Activated naive CD4-positive, alpha-beta T cell treated with anti-CD3 and anti-CD28 coated beads for 36 hours (primary cell): ENCODE results near the gene ZFP69B. TPM values are rescaled to one million over a fixed set of nuclear protein-coding genes. Genes with fewer than 3 reads are reported as not detected.

Experiments used
- CTCF ChIA-PET: fragments of 350-600 bp; sonication (Branson Sonifier 250); formaldehyde crosslinking; loops from one replicate; lab custom pipeline; 2021; ENCODE audit warnings: antibody characterized with exemption; lab: Charles Lee
- DNase-seq: peaks from one replicate; pipeline ENCODE4 v3.0.0-alpha.2; 2020
- H3K27ac Mint-ChIP-seq: one replicate; pipeline ENCODE4 v1.8.0; 2021; ENCODE audit warnings: mild to moderate bottlenecking, mixed read lengths
- H3K27me3 Mint-ChIP-seq: one replicate; pipeline ENCODE4 v1.8.0; 2021; ENCODE audit warnings: low read depth, mixed read lengths
- H3K36me3 Mint-ChIP-seq: one replicate; pipeline ENCODE4 v1.8.0; 2021; ENCODE audit warnings: low read depth, mixed read lengths
- H3K4me1 Mint-ChIP-seq: one replicate; pipeline ENCODE4 v1.8.0; 2021; ENCODE audit warnings: low read depth, mixed read lengths
- H3K4me3 Mint-ChIP-seq: one replicate; pipeline ENCODE4 v1.8.0; 2021; ENCODE audit warnings: mild to moderate bottlenecking, moderate library complexity, mixed read lengths
- H3K9me3 Mint-ChIP-seq: one replicate; pipeline ENCODE4 v1.8.0; 2021; ENCODE audit warnings: mixed read lengths
- intact Hi-C: fragments of 100-400 bp; cut with micrococcal nuclease; formaldehyde crosslinking; loops from one replicate; pipeline ENCODE4 v1.15.1; 2023
- total RNA-seq, 2 experiments: library from RNA; stranded (reverse); gene quantifications; one replicate each; pipeline ENCODE4 v1.2.3, GENCODE V29; 2021

Gene ZFP69B
- total RNA-seq, 2 experiments from 2014 or later, result 11.2 to 11.3 TPM

DNA sequence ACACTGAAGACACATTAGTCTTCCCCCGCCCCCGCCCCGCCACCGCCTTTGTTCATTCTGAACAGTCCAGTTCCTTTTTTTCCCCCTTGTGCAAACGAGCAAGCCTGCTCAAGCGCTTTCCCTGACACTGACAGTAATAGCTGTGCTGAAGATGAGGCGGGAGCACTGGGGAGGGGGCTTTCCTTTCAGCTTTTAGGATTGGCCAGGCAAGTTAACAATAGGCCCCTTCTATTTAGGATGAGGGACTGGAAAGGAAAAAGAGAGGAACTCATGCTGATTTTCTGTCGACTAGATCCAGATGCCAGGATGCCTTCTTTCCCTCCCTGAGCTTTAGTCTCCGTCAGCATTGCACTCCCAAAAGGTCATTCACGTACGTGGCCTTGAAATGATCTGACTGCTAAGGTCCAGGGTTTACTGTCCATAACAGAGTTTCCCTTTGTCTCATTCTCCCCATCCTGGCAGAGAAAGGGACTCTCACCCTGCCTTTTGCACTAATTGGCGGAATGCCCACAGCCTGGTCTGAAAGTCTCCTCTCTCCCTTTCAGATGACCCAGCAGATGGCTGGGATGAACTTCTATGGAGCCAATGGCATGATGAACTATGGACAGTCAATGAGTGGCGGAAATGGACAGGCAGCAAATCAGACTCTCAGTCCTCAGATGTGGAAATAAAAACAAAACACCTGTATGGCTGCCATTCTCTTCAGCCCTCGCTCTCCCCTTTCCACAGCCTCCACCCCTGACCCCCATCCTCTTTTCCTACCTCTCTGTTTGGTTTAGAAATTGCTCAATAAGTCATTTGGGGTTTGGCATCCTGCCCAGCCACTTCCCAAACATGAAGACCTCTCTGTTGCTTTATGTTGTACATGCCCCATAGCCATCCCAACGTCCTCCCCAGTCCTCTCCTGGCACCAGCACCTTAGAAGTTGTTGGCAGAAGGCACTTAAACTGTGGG is 28.6 kb upstream of the ZFP69B start:
- H3K4me3 Mint-ChIP-seq, result no peak overlapping the region
- peaks cover 2% of the 10 kb centered on the region for H3K9me3 Mint-ChIP-seq
- peaks cover 80% of the 10 kb centered on the region for H3K36me3 Mint-ChIP-seq
- intact Hi-C loops, result no loop called here
- peak overlapping the region; percentile 59 for H3K27ac Mint-ChIP-seq
- peaks cover 15% of the 10 kb centered on the region for H3K4me1 Mint-ChIP-seq
- no peak for DNase-seq
- no peaks in the 10 kb centered on the region for H3K27me3 Mint-ChIP-seq
- CTCF ChIA-PET, result interaction anchor here (0.6 to 1.0 kb wide), 3 partner anchors 16 to 297 kb away, joined by 3 to 4 read pairs (median 4); no protein-coding TSS in a partner anchor

DNA sequence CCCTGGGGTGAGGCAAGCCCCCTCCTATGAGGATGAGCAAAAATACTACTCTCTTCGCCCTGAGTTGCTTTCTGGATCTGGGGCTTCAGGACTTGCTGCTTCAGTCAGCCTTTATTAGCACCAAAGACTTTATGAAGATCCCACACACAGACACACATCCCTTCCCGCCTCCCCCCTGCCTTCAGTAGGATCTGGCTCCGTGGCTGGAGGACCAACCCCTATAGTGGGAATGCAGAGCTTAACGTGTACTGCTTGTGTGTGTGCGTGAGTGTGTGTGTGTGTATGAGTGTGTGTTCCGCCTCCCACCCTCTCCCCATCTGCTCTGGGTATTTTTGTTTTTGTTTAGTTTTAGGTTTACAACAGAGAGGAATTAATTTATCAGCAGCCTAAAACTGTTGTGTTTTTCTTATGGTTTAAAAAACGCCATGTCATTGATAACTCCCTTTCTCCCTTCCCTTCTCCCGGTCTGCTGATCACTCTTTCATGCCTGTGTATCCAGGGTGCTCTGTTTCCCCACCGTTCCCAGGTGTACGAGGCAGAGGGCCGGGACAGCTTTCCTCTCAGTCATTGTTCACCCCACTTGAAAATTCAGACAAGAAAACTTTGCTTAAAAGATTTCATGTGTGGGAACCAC is 27.5 kb upstream of the ZFP69B start:
- no peak for DNase-seq
- Mint-ChIP-seq H3K27ac (peak overlapping the region; percentile 53), H3K36me3 (peaks cover 70% of the 10 kb centered on the region), H3K9me3 (peaks cover 2% of the 10 kb centered on the region), H3K4me1 (peaks cover 13% of the 10 kb centered on the region), H3K27me3 (no peaks in the 10 kb centered on the region), H3K4me3 (no peak overlapping the region)
- intact Hi-C loops, result no loop called here
- CTCF ChIA-PET, result interaction anchor here (0.6 kb wide), 1 partner anchor 85 kb away, joined by 3 read pairs; no protein-coding TSS in a partner anchor

DNA sequence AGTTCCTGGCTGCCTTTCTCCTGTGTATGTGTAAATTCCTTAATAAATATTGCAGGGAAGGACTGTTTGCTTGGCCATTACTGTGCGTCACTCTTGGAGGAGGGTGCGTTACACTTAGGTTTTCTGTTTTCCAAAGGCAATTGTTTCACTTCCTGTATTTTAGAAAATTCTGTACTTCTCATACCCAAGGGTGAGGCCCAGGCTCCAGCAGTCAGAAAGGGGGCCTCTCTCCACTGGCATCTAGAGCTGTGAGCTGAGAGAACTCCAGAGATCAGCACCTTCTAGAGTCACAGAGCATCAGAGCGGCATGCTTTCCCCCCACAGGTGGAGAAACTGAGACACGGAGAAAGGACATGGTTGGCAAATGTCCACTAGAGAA is 27.0 kb upstream of the ZFP69B start:
- peaks cover 13% of the 10 kb centered on the region for H3K4me1 Mint-ChIP-seq
- H3K9me3 Mint-ChIP-seq, result peaks cover 2% of the 10 kb centered on the region
- no peak for DNase-seq
- CTCF ChIA-PET, result interaction anchor here (1.2 to 2.3 kb wide), 2 partner anchors 16 to 24 kb away, joined by 4 to 7 read pairs; no protein-coding TSS in a partner anchor
- peak overlapping the region; percentile 68 for H3K27ac Mint-ChIP-seq
- peaks cover 66% of the 10 kb centered on the region for H3K36me3 Mint-ChIP-seq
- no peaks in the 10 kb centered on the region for H3K27me3 Mint-ChIP-seq
- intact Hi-C loops, result no loop called here
- H3K4me3 Mint-ChIP-seq, result no peak overlapping the region

DNA sequence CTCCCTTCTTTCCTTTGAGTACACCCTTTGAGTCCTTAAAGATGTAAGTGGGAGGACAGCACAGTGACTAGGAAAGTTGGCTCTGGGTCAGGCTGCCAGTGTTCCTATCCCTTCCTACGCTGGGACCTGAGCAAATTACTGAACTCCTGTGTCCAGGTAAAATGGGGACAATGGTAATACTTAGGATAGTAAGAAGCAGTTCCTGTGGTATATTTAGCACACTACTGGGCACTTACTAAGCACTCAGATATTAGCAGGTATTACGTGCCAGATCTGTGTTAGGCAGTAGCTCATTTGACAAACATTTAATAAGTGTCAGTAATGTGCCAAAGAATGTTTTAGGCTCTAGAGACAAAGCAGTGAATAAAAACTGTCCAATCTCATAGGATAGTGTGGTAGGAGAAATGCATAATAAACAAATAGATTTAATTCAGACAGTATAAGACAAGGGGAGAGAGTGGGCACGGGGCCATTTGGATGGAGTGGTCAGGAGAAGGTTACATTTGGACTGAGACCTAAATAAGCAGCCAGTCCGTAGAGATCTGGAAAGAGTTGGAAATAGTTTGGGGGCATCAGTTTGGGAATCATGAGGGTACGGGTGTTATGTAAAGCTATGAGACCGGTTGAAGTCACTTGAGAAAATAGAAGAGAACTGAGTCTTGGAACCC is 26.2 kb upstream of the ZFP69B start:
- CTCF ChIA-PET, result interaction anchor here (0.5 to 2.3 kb wide), 5 partner anchors 10 to 108 kb away, joined by 3 to 7 read pairs (median 4); partner anchors contain the start of gene ZNF684
- H3K4me1 Mint-ChIP-seq, result peaks cover 11% of the 10 kb centered on the region
- H3K9me3 Mint-ChIP-seq, result peaks cover 2% of the 10 kb centered on the region
- no peaks in the 10 kb centered on the region for H3K27me3 Mint-ChIP-seq
- intact Hi-C loops, result no loop called here
- peak overlapping the region; percentile 68 for H3K27ac Mint-ChIP-seq
- H3K4me3 Mint-ChIP-seq, result no peak overlapping the region
- peaks cover 59% of the 10 kb centered on the region for H3K36me3 Mint-ChIP-seq
- DNase-seq, result no peak

DNA sequence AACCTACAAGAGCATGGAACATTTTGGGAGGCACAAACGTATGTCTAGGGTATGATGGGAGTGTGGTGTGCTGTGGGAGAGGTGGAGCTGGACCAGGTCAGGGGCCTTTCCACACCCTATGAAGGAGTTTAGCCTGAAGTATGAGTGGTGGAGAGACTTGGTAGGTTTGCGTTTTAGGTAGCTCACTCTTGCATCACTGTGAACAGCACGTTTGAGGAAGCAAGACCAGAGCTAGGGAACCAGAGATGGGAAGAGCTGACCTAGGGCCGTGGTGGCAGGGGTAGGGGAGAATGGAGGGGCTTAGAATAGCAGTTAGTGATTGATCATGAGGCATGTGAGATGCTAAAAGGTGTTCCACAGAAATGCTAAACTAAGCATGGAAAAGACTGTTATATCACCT is 25.1 kb upstream of the ZFP69B start:
- Mint-ChIP-seq H3K27ac (no peak overlapping the region), H3K4me1 (peaks cover 11% of the 10 kb centered on the region), H3K36me3 (peaks cover 51% of the 10 kb centered on the region), H3K9me3 (peaks cover 2% of the 10 kb centered on the region), H3K4me3 (no peak overlapping the region), H3K27me3 (no peaks in the 10 kb centered on the region)
- DNase-seq, result no peak
- CTCF ChIA-PET, result interaction anchor here (1.1 to 2.3 kb wide), 4 partner anchors 8 to 272 kb away, joined by 4 to 8 read pairs (median 6); partner anchors contain the start of gene ZNF684
- intact Hi-C loops, result no loop called here

DNA sequence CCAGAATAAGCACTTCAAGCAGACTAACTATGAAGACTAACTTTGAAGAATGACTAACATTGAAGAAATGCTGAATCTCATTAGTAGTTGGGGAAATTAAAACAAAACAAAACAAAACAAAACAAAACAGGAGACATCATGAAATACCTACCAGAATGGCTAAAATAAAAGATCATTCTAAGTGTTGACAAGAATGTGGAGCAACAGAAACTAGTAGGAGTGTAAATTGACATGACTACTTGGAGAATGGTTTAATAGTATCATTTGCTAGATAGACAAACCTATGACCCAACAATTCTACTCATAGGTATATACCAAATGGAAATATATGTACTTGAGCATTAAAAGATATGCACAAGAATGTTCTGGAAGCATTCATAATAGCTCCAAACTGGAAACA is 18.9 kb upstream of the ZFP69B start:
- Mint-ChIP-seq H3K4me1 (no peaks in the 10 kb centered on the region), H3K27me3 (no peaks in the 10 kb centered on the region), H3K4me3 (no peak overlapping the region), H3K9me3 (no peaks in the 10 kb centered on the region), H3K27ac (no peak overlapping the region), H3K36me3 (peaks cover 6% of the 10 kb centered on the region)
- DNase-seq, result no peak
- CTCF ChIA-PET, result interaction anchor here (0.8 kb wide), 1 partner anchor 9 kb away, joined by 3 read pairs; no protein-coding TSS in a partner anchor
- intact Hi-C loops, result no loop called here

DNA sequence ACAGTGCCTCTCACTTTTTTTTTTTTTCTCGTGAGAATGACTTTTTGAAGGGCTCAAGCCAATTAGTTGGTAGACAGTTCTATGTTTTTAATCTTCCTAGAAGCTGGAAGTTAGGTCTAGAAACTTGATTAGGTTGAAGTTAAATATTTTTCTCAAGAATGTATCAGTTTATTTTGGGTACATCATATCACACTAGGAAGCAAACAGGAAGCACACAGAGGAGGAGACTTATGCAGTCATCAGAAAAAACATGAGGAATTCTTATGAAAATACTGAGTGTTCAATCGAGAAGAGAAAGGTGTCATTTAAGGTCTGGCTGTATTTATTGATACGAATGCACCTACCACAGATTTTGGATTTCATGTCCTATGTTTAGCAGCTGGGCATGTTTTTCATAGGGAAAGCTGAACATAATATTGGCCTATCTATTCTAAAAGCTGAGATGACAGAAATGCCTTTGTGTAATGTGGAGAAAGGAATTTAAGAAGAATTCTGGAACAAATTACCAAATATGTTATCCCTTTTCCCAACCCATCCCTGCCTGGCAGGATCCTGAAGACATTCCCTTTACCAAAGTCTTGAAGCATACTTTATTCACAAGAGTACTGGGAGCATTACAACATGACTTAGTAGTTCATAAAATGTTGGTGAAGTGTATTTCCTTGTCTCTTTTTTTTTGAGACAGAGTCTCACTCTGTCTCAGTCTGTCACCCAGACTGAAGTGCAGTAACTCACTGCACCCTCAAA is 17.5 kb upstream of the ZFP69B start:
- peaks cover 2% of the 10 kb centered on the region for H3K36me3 Mint-ChIP-seq
- no peak overlapping the region for H3K27ac Mint-ChIP-seq
- CTCF ChIA-PET, result interaction anchor here (0.6 kb wide), 2 partner anchors 15 to 86 kb away, joined by 3 to 5 read pairs; no protein-coding TSS in a partner anchor
- H3K4me3 Mint-ChIP-seq, result no peak overlapping the region
- intact Hi-C loops, result no loop called here
- no peak for DNase-seq
- H3K27me3 Mint-ChIP-seq, result no peaks in the 10 kb centered on the region
- H3K4me1 Mint-ChIP-seq, result no peaks in the 10 kb centered on the region
- no peaks in the 10 kb centered on the region for H3K9me3 Mint-ChIP-seq

DNA sequence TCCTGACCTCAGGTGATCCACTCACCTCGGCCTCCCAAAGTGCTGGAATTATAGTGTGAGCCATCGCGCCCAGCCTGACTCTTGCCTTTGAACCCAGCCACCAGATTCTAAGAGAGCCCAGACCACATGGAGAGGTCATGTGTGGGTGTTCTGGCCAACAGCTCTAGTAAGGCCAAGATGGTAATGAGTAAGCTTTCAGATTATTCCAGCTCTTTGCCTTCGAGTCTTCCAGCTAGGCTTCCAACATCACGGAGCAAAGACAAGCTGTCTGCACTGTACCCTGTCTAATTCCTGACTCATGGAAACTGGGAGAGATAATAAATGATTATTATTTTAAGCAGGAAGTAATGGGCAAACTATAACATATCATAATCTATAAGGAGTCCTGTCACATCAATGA is 14.8 kb upstream of the ZFP69B start:
- H3K27ac Mint-ChIP-seq, result no peak overlapping the region
- H3K4me1 Mint-ChIP-seq, result peaks cover 6% of the 10 kb centered on the region
- CTCF ChIA-PET, result interaction anchor here (0.6 to 1.4 kb wide), 3 partner anchors 25 to 163 kb away, joined by 3 read pairs; no protein-coding TSS in a partner anchor
- no peak for DNase-seq
- H3K4me3 Mint-ChIP-seq, result no peak overlapping the region
- H3K27me3 Mint-ChIP-seq, result no peaks in the 10 kb centered on the region
- peaks cover 1% of the 10 kb centered on the region for H3K36me3 Mint-ChIP-seq
- H3K9me3 Mint-ChIP-seq, result no peaks in the 10 kb centered on the region
- intact Hi-C loops, result no loop called here

DNA sequence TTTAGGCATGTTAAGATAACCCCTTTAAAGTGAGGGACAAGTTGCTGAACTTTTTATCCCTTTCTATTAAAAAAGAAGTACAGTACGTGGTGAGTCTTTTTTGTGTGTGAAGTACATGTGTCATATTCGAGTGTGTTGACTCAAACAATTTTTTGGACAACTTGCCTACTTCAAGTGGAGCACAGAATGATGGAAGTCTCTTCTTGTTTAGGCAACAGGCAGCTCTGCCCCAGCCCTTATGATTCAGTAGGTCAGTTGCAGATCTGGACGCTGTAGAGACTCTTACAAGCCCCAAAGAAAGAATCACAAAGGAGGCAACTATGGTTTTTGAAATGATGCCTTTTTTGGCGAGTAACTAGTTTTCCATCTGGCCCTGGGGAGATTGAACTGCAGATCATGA is 14.4 kb upstream of the ZFP69B start:
- DNase-seq, result no peak
- no peak overlapping the region for H3K27ac Mint-ChIP-seq
- no peak overlapping the region for H3K4me3 Mint-ChIP-seq
- H3K9me3 Mint-ChIP-seq, result no peaks in the 10 kb centered on the region
- CTCF ChIA-PET, result interaction anchor here (1.4 kb wide), 1 partner anchor 163 kb away, joined by 3 read pairs; no protein-coding TSS in a partner anchor
- peaks cover 6% of the 10 kb centered on the region for H3K4me1 Mint-ChIP-seq
- no peaks in the 10 kb centered on the region for H3K27me3 Mint-ChIP-seq
- intact Hi-C loops, result no loop called here
- no peaks in the 10 kb centered on the region for H3K36me3 Mint-ChIP-seq

DNA sequence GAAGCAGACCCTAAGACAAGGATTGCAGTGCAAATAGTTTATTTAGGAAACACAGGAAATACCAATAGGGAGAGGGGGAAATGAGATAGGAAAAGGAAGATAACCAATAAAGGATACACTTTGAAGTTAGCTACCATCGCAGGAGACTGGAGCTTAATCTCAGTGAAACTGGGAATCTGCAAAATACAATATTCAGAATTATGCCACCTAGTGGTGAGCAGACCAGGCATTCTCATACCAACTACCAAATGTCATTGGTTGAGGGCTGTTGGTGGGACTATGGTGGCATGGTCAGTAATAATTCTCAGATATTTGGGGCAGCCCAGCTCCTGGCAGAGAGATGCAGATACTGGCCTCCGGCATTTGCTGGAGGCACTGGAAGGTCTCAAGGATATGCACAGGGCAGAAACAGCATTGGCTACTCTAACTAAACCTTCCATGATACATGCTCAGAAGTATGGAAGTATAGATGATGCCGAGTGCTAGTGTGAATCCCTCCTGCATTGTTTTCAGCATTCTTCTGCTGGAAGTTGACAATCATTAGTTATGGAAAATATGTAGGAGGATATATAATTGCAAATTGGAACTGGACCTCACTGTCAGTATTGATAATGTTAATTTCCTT is 11.8 kb upstream of the ZFP69B start:
- intact Hi-C loops, result loop anchor here (1.0 kb wide), 1 partner anchor 294 kb away; no protein-coding TSS in a partner anchor
- Mint-ChIP-seq H3K4me3 (no peak overlapping the region), H3K27me3 (no peaks in the 10 kb centered on the region), H3K4me1 (peaks cover 6% of the 10 kb centered on the region), H3K27ac (no peak overlapping the region), H3K36me3 (no peaks in the 10 kb centered on the region), H3K9me3 (no peaks in the 10 kb centered on the region)
- CTCF ChIA-PET, result interaction anchor here (0.5 to 2.4 kb wide), 16 partner anchors 10 to 294 kb away, joined by 3 to 13 read pairs (median 5); partner anchors contain the start of genes EXO5 and ZFP69B
- DNase-seq, result peak; percentile 33

DNA sequence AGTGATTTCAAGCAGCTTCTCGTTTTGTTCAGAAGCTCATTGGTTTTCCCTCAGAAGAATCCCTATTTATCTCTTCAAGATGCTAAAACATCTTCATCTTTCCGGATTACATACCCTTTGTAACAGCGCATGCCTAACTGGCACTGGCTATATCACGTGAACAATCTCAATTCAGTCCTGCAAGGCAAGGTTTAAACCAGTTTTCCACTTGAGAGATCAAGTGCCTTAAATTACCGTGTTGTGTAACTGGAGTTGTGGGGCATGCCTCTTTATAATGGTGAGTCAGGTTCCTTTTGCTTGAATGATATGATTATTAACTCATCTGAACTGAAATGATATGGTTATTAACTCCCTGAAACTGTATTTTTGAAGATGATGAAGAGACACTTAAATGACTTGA is 11.0 kb upstream of the ZFP69B start:
- H3K27me3 Mint-ChIP-seq, result no peaks in the 10 kb centered on the region
- peaks cover 6% of the 10 kb centered on the region for H3K4me1 Mint-ChIP-seq

More for the DNA sequence above, 11.0 kb upstream of the ZFP69B start:
- CTCF ChIA-PET, result interaction anchor here (0.7 to 2.4 kb wide), 9 partner anchors 12 to 297 kb away, joined by 3 to 13 read pairs (median 4); partner anchors contain the start of genes EXO5 and ZFP69B
- Mint-ChIP-seq H3K9me3 (no peaks in the 10 kb centered on the region), H3K4me3 (no peak overlapping the region), H3K36me3 (peaks cover 6% of the 10 kb centered on the region), H3K27ac (no peak overlapping the region)
- intact Hi-C loops, result no loop called here
- no peak for DNase-seq
